AML-193 (cell line): ENCODE data around the gene IHH.

Source experiments
- DNase-seq, 2 experiments: peaks; one replicate each; lab custom pipeline; 2025; lab: John Stamatoyannopoulos, UW

Gene IHH

DNA sequence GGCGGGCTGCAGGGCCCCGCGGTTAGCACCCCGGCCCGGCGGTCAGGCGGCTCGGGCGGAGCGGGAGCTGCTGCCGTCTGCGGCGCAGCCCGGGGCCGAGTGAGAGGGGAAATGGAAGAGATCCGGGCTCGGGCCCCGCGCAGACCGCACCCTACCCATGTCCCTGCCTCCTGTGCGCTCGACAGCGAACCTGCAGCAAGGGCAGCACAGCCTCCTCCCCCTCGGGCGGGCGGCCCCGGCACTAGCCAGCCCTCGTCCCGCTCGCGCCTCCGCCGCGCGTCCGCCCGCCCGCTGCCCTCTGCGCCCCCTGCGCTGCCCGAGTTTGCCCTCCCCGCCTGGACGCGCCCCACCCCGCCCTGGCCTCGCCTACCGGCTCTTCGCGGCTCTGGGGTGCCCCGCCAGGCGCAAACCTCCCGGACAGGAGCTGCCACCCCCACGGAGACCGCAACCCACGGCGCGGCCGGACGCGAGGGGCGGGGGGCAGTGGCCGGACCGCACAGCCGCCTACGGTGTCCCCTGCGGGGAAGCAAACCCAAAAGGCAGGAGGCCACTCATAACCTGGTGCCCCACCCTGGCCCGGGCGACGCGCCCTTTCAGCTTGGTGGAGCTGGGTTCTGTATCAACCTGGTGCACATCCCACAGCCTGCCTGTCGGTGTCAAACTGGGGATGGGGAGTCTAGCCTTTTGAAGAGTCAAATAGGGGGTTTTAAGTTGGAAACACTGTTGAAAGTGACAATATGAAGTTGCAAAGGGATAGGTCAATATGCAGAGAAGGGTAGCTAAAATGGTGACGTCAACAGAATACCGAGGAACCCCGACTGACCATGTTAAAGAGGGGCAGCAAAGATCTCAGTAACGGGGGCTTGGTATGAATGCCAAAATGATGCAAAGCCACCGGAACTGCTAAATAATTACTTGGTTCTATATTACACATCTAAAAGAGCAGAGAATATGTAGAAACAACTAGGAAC, at the start of gene IHH:
Gene IHH, minus strand, starts transcription at position 101 of the 971 bp plus-strand sequence. CDS start 454 bp downstream, outside the sequence.
- no peak for DNase-seq

DNA sequence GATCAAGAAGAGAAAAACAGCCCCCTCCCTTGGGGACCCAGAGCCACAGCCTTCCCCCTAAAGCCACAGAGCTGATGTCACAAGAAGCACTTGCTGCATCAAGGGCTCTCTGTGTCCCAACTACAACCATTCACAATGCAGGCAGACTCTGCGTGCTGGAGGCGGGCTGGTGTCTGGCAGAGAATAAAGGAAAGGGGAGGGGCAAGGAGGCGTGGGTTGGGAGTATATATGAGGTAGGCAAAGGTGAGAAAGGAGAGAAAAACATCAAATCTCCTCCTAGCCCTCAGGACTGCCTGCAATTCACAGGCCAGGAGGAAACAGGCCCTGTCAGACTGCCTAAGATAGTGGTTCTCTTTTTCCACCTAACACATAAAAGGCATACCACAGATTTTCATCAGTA, 48.8 kb upstream of the IHH start:
- DNase-seq, result peak; percentile 85 to 86

DNA sequence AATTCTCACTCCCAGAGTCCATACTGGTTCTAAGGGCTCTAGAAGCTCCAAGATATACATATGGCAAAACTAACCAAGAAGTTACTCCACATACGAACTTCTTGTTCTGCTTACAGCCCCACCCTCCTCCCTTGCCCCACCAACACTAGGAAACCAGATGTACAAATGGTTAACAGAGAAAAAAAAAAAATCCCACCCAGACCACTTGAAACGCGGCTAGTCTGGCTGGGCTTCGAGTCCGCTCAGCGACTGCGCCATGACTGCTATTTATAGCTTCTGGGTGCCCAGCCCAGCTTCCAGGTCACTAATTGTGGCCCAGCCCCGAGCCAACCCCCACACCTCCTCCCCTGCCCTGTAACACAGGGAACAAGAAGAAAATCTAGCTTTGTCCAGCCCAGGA, 47.0 kb upstream of the IHH start:
- DNase-seq, result no peak

DNA sequence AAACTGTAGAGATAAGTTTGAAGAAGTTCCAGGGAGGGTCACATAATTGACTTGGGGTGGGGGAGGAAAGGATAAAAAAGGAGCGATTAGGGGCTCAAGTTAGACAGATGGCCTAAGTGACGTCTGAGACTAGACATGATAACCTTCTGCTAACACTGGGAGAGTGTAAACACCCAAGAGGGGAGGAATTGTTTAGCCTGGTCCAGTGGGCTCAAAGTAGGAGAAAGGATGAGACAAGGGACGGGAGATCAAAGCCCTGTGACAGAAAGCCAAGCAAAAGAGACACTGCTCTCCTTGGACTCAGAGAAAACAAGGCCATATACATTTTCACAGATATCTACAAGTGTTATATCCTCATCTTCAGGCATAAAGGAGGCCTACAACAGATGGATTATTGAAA, 45.5 kb upstream of the IHH start:
- DNase-seq, result no peak

DNA sequence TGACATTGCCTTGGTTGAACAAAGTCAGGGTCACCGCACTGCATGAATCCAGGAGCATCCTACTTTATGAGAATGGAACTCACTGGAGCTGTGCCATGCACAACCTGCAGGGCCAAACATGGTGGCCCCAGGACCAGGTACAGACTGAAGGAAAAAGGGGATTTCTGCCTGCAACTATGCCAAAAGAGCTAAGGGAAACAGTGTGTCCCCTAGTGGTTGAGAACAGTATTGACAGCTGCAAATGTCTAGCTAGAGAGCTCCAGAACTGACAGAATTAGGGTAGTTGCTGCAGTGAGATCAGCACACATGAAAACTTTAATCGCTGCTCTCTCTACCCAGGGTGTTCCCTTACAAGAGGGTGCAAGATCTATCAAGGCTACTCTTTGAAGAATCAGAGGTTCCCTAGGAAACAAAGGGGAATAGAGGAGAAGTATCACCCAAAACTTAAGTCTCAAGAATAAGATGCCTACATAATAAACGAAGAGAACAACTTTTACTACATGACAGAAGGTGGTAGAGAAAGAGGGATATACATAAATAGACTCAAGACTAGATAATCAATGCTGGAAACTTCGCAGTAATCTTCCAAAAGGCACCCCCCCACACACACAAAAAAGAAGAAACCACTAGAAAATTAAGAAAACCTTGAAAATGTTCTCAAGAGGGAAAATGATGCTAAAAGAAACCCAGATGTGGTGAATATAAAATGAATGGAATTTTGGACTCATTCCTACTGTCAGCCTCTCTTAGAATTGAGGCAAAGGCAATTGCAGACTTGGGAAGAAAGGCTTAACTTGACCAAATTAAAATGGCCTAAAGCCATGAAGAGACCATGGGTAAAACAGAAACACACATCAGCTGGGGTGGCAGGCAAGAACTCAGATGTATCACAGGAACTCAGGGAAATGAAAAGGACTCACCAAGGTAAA, 43.6 kb upstream of the IHH start:
- DNase-seq, result peak; percentile 64 to 66

DNA sequence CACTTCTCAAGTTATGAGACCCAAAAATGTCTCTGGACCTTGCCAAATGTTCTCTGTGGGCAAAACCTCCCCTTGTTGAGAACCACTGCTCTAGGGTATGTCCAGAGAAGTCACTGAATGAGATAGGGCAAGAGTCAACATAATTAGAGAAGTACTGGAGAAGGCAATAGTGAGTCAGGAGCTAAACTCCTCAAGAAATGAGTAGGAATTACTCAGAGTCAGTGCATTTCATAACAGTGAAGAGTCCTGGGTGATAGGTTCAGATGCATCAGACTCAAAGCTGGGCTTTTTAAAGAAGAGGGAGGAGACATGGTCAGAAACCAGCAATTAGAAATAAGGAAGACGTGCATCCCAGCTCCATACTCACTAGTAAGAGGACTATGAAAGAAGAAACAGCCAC, 38.6 kb upstream of the IHH start:
- peak; percentile 55 to 59 for DNase-seq

DNA sequence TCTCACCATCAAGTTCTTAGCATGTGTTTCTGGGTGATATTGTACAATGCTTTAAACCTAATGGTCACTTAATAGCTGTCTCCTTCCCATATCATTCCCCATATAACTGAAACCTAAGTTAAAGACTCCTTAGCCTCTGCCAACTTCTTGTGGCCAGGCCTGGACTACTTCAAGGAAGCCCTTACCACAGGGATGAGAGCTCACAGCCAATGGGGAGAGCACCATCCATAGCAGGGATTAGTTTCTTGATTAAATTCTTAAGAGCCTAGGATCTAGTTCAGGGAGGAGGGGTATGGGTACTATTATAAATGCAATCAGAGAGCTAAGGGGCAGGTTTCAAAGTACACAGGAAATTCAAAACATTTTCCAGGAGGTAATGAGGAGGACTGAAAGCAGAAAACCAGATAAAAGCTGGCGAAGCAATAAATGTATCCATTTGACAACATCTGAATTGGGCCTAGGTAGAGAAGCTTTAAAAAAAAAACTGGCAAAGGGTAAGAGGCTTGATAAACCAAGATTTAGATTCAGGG, 34.8 kb upstream of the IHH start:
- no peak for DNase-seq

DNA sequence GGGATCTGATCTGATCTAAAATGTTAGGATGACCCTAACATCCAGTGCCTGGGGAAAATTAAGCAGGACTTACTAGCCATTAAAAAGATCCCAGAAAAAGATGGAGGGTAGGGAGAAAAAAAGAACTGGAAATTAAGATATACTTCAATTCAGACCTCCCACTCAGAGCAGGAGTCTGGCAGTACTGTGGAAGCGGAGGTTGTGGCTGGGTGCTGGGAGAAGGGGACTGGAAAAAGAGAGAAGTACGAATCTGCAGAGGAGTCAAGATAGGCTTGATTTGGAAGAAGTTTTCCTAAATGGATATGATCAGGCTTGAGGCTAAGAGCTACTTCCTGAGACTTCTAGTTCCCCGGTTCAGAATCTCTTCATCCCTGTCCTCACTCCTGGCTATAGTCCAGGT, 33.5 kb upstream of the IHH start:
- DNase-seq, result no peak

DNA sequence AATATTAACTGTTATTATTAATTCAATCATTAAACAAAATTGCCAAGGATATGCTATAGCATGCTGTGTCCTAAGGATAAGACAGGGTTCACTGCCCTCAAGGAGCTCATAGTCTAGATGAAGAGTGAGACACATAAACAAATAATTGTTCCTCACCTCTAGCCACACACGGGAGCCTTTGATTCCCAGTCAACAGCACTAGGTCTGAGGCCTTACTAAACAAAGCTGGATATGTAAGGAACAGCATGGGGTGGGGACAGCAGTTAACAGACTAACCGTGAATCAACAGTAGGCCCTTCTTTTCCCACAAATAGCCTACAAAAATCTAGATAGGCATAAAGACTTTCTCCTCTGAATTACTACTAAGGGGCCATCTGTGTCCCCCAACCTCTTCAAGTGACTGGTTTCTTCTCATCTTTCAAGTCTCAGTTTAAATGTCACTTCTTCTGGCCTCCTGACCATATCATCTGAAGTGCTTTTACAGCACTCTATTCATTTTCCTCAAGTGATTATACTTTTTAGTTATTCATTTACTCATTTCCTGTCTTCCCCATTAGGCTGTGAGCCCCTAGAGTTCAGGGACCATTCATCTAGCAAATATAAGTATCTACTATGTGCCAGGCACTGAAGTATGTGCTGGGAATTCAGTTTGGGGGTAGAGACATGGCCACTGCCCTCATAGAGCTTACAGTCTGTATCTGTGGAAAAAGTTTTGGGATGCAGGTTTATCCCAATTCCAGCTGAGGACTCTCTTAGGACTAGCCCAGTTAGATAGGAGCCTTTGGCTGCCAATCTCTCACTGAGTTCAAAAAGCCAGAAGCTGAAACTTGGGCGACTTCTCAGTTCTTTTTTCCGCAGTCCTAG, 29.9 kb upstream of the IHH start:
- DNase-seq, result no peak

DNA sequence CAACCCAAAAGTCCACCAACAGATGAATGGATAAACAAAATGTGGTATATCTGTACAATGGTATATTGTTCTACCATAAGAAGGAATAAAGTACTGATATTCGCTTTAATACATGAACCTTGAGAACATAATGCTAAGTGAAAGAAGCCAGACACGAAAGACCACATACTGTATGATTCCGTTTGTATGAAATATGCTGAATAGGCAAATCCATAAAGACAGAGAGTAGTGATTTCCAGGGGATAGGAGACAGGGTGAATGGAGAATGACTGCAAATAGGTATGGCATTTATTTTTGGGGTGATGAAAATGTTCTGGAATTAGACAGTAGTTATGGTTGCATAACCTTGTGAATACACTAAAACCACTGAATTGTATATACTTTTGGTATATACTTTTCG, 28.6 kb upstream of the IHH start:
- no peak for DNase-seq

DNA sequence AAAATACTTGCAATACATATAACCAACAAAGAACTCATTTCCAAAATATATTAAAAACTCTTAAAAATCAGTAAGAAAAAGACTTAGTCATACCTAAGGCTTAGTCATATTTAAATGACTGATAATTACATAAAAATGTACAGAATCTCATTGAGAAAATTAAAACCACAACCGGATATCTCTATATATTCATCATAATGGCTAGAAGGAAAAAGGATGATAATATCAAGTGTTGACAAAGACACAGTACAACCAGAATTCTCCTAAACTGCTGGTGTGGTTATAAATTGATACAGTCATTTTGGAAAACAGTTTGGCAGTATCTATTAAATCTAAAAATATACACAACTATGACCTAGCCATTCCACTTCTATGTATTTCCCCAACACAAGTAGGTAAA, 27.1 kb upstream of the IHH start:
- DNase-seq, result no peak

DNA sequence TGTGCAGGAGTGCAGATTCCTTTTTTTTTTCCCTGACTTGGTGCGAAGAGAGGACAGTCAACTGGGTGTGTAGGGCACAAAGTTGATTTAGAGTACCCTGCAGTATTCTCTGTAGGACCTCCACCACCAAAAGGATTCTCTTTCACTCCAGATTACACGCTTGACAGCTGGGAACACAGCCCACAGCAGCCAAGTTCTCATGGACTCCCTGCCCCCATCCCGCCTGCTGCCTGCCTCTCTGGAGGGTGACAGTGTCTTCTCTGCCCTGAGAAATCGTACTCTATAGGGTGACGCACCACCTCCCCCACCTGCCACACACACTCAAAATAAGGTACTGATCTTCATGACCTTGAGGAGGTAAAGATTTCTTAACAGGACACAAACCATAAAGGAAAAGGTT, 26.6 kb upstream of the IHH start:
- DNase-seq, result no peak

DNA sequence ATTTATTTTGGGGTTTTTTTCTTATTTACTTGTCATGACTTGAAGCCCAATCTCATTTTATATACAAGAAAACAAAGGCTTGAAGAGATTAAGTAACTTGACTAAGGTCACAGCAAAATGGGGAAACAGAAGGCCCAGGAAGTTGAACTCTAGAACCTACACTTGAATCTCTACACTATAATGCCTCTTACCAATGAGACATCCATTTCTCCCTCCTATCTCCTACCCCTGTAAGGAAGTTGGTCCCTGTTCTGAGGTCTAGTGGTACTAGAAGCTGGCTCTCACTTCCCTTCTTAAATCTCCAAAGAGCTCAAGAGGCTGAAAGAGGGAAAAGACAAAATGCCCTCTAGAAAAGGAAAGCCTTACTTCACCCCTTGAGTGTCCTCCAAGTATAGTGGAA, 25.5 kb upstream of the IHH start:
- peak; percentile 32 to 41 for DNase-seq

DNA sequence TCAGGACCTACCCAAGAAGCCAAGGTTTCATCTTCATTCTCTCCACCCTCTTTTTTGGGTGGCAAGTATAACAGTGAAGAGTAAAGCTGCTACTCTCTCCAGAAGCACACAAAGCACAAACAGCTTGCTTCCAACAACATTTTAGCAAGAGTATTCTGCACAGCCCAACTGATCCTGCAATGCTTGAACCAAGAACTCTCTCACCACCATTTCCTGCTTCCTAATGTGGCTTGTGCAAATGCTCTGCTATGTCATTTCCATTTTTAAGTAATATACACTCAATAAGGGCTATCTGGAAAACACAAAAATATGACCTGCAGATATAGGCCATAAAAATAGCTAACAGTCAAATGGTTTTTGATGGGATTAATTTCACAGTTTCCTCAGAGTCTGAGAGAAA, 24.1 kb upstream of the IHH start:
- peak; percentile 51 to 65 for DNase-seq

DNA sequence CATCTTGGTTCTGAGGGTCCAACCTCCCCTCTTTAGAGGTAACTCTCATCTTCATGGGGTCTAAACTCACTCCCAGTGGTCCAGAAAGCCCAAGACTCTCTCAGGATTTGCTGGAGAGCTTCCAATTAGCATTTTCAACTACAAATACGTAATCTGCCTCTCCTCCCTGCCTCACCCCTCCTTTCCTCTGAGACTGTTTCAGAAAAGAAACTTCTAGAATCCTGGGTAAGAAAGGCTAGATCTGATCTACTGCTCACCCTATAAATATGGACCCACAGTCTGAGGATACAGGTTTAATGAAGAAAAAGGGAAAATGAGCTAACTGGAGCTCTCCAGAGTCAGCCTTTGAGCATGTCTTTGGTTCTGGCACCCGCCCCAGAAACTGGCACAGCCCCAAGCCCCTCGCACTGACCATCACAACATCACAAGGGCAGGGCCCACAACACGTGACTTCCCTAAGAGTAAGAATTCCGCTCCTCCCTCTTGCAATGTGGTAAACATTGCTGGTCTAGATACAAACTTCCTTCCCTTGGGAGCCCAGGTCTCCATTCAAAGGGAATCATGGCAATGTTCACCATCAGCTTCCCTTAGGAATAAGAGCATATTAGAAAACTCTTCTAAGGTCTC, 21.7 kb upstream of the IHH start:
- DNase-seq, result no peak

DNA sequence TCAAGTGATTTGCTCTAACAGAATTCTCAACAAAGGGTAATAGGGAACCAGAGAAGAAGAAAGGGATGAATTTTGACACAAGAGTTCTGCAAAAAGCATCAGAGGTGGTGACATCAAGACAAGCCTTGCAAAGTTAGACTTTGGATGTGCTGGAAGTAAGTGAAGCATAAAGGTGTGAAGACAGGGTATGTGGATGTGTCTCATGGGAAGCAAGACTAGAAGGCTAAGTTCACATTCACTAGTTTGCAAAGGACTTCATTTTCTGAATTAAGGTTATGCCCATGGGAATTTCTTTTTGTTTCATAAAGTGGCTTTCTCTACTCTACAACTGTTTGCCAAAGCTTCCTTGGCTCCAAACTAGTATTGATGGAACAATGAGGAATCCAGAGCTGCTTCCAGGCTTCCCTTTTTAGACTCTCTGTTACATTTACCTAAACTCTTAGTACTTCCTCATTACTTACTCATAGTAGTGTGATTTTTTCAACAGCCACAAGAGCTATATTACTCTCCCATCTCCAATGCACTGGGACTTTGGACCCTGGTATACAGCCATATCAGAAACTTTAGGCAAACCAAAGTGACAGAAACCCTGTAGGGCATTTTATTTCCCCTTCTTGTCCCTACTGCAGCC, 21.1 kb upstream of the IHH start:
- DNase-seq, result peak; percentile 38 to 69

DNA sequence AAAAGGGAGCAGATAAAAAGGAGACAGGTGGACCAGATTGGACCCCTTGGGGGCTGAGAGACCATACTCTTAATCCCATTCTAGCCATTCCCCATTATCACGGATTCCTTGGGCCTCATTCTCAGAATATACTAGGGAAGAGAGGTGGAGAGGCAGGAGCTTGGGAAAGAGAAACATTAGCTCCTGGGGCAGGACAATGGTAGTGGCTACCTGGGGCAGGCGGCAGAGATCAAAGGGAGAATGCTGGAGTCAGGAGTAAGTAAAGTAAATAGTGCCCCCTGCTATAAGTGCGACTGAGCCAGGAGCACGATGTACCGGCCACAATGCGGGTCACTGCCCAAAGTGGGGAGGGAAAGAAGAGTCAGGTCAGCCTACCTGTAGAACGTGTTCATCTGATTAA, 20.4 kb upstream of the IHH start:
- no peak for DNase-seq

DNA sequence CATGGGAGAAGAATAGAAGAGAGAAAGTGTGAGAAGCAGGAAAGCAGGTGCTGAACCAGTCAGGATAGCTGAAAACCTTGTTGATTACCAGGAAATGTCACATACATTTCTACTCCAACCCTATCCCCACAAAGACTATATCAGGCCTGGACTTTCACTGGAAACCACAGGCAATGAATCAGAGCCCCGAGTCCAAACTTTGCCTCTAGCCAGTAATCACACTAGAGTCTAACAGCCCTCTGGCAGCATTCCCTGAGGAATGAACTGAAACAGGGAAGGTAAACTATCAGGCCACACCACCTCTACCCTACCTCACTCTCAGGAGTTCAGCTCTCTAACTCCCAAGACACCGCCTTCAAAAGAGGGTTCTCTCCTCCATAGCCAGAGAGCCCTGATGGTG, 18.7 kb upstream of the IHH start:
- DNase-seq, result no peak

DNA sequence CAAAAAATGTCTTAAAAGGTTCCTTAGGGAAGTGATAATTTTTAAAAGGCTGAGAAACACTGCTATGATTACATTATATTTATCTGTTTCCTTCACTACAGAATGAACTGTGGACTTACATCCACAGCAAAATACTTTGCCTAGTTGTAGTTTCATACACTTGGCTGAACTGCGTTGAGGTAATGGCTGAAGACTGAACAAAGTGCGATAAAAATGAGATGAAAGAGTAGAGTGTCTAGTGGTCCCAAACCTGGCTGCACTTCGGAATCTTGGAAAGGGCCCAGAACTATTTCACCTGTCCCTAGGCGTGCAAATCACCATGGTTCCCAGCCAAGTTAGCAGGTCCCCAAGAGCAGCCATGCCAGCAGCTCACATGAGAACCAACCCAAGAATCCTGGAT, 18.2 kb upstream of the IHH start:
- DNase-seq, result no peak

DNA sequence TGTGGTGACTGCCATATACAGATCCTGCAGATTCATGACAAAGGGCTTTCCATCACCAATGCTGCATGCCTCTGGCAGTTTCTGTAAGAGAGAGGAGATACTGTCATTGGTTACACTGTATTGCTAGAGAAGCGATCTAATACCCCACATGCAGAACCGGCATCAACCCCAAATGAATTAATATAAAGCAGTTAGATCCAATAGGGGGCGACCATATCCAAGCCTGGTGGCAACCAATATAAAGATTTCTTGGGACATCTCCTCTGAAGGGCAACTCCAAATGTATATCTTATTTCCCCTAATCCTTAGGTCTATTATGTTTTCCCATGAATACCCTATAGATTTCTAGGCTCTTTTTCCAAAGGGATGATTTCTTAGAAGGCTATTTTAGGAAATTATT, 17.4 kb upstream of the IHH start:
- no peak for DNase-seq

DNA sequence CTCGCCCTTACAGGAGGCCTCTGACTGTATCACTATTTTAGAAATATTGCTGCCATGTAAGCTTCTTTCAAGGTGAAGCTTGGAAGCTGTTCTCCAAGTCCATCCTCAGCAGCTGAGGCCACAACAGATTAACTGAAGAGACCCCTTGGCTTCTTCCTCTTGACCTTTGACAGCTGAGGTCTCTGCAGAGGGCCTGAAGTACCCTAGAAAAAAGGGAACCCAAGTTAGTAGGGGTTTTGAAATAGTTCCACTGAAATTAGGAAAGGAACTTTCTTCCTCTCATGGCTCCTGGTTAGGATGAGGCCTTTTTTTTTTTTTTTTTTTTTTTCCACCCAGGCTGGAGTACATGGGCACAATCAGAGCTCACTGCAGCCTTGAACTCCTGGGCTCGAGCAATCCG, 15.5 kb upstream of the IHH start:
- peak; percentile 82 to 87 for DNase-seq
